H54 (cell line): Measurements from ENCODE around the gene DNAAF1.

Source experiments
- DNase-seq: peaks from one replicate; pipeline ENCODE4 v3.0.0; 2011; ENCODE audit warnings: low spot score, mixed read lengths; ENCODE audit not compliant: insufficient read length
- FAIRE-seq: peaks from 3 replicates; lab custom pipeline; 2011; peaks lifted over from hg19 to GRCh38; lab: Jason Lieb, UNC
- POLR2A ChIP-seq: IDR thresholded peaks from 2 replicates; pipeline ENCODE4 v1.6.1; 2011; ENCODE audit warnings: low read depth, mild to moderate bottlenecking, low read length

The DNAAF1 gene

GRCh38 chr16:84178892-84179611 is 33.9 kb downstream of the DNAAF1 start:
- DNase-seq (no peak), FAIRE-seq (no peak)
- TF ChIP-seq POLR2A = no peak

GRCh38 chr16:84179612-84180320 is 34.7 kb downstream of the DNAAF1 start:
- DNase-seq (no peak), FAIRE-seq (no peak)
- no peak for TF ChIP-seq POLR2A

GRCh38 chr16:84180519-84181140 is 35.5 kb downstream of the DNAAF1 start:
- DNase-seq (no peak), FAIRE-seq (no peak)
- no peak for TF ChIP-seq POLR2A

GRCh38 chr16:84181144-84181915 is 36.2 kb downstream of the DNAAF1 start:
- no peak for TF ChIP-seq POLR2A
- FAIRE-seq (no peak), DNase-seq (no peak)

- no peak for DNase-seq
- no peak for FAIRE-seq
- no peak for TF ChIP-seq POLR2A
Measured at GRCh38 chr16:84182104-84182503, 37.0 kb downstream of the DNAAF1 start.

- no peak for TF ChIP-seq POLR2A
- DNase-seq (no peak), FAIRE-seq (no peak)
Measured at GRCh38 chr16:84182680-84183571, 37.8 kb downstream of the DNAAF1 start.

GRCh38 chr16:84183572-84183875 is 38.4 kb downstream of the DNAAF1 start:
- TF ChIP-seq POLR2A = no peak
- FAIRE-seq (no peak), DNase-seq (no peak)

GRCh38 chr16:84183911-84184591 is 38.9 kb downstream of the DNAAF1 start:
- TF ChIP-seq POLR2A = no peak
- DNase-seq = no peak
- FAIRE-seq = no peak

- no peak for FAIRE-seq
- DNase-seq = no peak
- TF ChIP-seq POLR2A = no peak
Measured at GRCh38 chr16:84184775-84185174, 39.7 kb downstream of the DNAAF1 start.

GRCh38 chr16:84186685-84187437 is 41.8 kb downstream of the DNAAF1 start, which contains the start of gene TAF1C:
Gene TAF1C (minus strand): TSS chr16:84187057. CDS start chr16:84184988, 2,069 bp downstream.
- DNase-seq (peak; percentile 97), FAIRE-seq (no peak)
- peak; percentile 68 for TF ChIP-seq POLR2A

- TF ChIP-seq POLR2A = no peak
- no peak for FAIRE-seq
- DNase-seq = no peak
Measured at GRCh38 chr16:84190731-84191388, 45.8 kb downstream of the DNAAF1 start, which contains the start of gene ADAD2. Gene ADAD2 (plus strand): TSS chr16:84191157. CDS start chr16:84191231, 74 bp downstream.
